ENCODE results near the gene SGSM2.

DNA sequence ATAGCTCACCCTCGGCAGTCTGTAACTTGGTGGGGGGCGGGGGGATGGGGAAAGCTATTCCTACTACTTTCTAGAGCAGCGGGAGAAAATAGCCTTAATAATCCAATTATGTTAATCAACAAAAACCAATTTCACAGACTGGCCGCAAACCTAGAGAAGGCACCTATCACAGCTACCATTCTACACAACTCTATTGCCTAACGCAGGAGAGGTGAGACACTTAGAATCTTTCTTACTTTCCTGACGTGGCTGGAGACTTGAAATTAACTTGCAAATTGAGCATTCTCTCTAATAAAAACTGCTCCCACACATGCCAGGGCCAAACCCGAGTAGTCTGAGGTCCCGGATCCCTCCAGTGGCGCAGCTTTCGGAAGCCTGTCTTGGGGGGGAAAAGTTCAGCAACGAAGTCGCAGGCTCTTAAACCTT, 34.5 kb upstream of the SGSM2 start:
- no peak for TF ChIP-seq CTCF (conservative IDR thresholded peaks at IDR 0.05)
- no peak for TF ChIP-seq EZH2 (IDR thresholded peaks at IDR 0.05; ENCODE audit: low read depth)
